22Rv1 (cell line): ENCODE results near the gene THEM4.

ENCODE experiments used
- H3K27ac ChIP-seq: fragments of 450-650 bp; 2 replicates; pipeline ENCODE4 v1.5.1; 2017
- ZFX ChIP-seq: fragments of 450-650 bp; IDR thresholded peaks from 2 replicates; pipeline ENCODE4 v1.6.1; 2017; ENCODE audit warnings: antibody characterized with exemption, borderline replicate concordance
- TF ChIP-seq, protein P1 (sequence below): fragments of 450-650 bp; IDR thresholded peaks from 2 replicates; pipeline ENCODE4 v1.5.1; 2017; ENCODE audit warnings: mild to moderate bottlenecking

The THEM4 gene

DNA sequence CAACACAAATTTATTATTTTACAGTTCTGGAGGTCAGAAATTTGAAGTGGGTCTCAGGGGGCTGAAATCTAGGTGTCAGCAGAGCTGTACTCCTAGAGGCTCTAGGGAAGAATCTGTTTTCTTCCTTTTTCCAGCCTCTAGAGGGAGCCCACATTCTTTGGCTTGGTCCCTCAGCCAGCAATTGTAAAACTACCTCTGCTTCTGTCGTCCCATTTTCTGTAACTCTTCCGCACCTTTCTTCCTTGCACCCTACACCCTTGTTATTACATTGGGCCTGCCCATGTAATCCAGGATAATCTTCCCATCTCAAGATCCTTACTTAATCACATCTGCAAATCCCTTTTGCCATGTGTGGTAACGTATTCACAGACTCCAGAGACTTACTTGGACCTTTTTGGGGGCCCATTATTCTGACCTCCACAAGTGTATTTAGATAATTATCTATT lies 24.8 kb upstream of the THEM4 start:
- 0 out of 2 replicates have a peak overlapping the region, but pooled peaks have one; percentile 77 for H3K27ac ChIP-seq

DNA sequence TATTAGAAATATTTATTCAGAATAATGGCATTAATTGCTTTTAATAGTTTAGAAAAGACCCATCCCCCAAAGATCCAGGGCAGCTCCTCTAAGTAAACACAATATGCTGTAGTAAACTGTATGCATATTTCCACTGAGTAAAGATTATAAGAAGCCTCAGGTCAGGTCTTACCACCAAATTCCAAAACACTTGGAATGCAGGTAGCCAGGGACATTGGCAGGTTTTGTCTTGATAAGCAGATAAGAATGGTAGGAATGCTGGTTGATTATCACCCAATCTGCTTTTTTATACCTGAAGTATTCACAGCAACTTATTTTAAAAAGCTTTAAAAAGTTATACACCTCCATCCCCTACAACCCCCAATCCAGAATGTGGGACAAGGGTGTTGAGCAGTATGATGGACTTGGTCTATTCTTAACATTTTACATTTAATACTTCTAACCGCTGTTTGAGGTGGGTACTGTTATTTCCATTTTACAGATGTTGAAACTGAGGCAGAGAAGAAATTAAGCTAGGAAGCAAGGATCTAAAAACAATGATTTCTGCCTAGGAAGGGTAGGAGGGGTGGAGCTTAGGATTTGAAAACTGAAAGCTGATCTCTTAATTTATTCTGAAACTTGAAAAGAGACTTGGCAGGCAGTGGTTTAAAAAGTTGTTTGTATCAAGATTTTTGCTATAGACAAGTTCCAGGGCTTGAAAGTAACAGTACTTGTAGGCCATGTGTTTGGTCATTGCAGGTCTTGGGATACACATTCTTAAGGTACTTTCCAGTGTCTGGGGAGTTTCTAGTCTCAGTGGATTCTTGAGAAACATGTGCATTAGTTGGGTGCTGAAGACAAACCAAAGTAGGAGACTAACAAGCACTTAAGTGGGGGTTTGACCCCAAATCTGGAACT lies 15.6 kb upstream of the THEM4 start:
- H3K27ac ChIP-seq, result no peak overlapping the region
- TF ChIP-seq, protein P1, sequence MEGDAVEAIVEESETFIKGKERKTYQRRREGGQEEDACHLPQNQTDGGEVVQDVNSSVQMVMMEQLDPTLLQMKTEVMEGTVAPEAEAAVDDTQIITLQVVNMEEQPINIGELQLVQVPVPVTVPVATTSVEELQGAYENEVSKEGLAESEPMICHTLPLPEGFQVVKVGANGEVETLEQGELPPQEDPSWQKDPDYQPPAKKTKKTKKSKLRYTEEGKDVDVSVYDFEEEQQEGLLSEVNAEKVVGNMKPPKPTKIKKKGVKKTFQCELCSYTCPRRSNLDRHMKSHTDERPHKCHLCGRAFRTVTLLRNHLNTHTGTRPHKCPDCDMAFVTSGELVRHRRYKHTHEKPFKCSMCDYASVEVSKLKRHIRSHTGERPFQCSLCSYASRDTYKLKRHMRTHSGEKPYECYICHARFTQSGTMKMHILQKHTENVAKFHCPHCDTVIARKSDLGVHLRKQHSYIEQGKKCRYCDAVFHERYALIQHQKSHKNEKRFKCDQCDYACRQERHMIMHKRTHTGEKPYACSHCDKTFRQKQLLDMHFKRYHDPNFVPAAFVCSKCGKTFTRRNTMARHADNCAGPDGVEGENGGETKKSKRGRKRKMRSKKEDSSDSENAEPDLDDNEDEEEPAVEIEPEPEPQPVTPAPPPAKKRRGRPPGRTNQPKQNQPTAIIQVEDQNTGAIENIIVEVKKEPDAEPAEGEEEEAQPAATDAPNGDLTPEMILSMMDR, result no peak
- TF ChIP-seq ZFX, result no peak

More for the DNA sequence above, 24.8 kb upstream of the THEM4 start:
- TF ChIP-seq ZFX, result no peak
- TF ChIP-seq, protein P1, result peak; percentile 99

DNA sequence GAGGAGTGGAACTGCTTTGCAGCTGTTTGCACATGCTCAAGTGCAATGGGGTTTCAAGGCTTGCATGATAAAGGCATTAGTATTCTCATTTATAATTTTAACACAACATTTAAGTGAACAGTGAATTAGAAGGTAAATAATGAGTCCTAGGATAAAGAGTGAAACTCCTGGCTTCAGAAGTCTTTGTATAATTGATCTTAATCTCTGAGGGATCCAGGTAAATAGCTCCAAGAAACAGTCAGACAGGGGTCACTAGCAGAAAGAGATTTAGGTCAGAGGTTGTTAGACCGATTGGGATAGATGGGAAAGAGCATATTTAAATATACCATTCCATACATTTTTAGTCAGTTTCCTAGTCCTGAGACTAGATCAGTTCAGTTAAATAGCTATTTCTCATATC lies 14.1 kb upstream of the THEM4 start:
- TF ChIP-seq, protein P1, result no peak
- no peak for TF ChIP-seq ZFX
- no peak overlapping the region for H3K27ac ChIP-seq

DNA sequence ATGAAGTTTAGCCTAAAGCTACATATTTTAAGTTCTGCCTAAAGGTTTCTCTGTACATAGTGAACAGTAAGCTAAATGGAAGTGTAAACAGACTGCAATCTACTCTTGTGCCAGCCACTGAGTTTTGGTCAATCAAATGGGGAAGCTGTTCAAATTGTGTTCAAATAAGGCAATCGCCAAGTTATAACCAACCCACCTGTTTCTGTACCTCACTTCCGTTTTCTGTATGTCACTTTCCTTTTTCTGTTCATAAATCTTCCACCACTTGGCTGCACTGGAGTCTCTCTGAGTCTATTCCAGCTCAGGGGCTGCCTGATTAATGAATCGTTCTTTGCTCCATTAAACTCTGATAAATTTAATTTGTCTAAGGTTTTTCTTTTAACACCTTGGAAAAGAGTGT lies 10.8 kb upstream of the THEM4 start:
- H3K27ac ChIP-seq, result no peak overlapping the region

DNA sequence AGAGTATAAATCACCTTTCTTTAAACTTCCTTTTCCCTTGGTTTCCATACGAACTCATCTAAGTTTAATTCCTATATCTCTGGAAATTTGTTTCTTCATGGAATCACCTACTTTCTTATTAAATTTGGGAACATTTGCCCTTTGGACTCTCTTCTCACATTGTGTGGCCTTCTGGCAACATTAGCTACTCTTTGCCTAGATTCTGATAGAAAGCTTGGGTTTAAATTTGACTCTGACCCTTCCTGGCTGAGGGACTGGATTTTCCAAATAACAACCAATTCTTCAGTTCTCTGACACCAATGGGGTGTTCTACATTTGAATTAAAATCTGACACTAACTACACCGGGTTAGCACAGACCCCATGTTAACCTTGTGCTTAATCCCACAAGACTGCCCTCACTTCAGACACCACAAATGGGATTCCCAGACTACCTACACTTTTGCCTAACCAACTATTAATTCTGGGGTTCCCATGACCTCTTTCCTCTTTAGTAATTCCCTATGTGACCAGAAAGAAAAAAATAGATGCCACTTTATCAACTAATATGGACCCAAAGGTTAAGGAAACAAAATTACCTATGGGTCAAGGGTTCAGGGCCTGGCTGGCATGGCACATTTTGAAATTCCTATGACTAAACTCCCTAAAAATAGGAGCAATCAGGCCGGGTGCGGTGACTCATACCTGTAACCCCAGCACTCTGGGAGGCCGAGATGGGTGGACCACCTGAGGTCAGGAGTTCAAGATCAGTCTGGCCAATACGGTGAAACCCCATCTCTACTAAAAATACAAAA lies 9.7 kb upstream of the THEM4 start:
- TF ChIP-seq, protein P1, result no peak
- no peak for TF ChIP-seq ZFX
- no peak overlapping the region for H3K27ac ChIP-seq

More for the DNA sequence above, 10.8 kb upstream of the THEM4 start:
- TF ChIP-seq, protein P1, result no peak
- no peak for TF ChIP-seq ZFX

DNA sequence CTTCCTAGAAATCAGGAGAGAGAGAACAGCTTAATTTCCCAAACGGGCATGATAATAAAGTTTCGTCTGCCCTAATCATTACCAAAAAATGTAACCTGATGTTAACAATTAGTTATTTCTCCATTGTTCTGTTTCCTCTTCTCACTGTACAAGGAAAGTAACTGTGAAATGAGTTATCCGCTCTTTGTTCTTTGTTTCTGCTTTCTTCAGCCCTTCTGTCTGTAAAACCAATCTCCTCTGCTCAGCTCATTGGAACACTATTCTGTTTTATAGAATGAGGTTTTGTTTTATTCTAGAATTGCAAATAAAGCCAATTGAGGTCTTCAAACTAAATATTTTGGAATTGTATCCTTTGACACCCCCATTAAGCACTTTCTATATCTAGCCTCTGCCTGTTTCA lies 8.8 kb upstream of the THEM4 start:
- H3K27ac ChIP-seq, result no peak overlapping the region
- TF ChIP-seq, protein P1, result no peak
- no peak for TF ChIP-seq ZFX
